ENCODE measurements around the gene CNTFR. TPM values are rescaled to one million over a fixed set of nuclear protein-coding genes. Genes with fewer than 3 reads are reported as not detected.

Gene CNTFR
- total and polyA plus RNA-seq, 2 of the 8 experiments (the other 6 are each of a cell fraction or from before 2014, with no cell fraction given), result 1.2 to 4.2 TPM

GRCh38 chr9:34601937-34602573 lies 12.5 kb upstream of the CNTFR start:
- Histone ChIP-seq H2BK20ac (ENCODE audit: low read length) (no peak overlapping the region), H2BK5ac (ENCODE audit: low read depth, low read length) (no peak overlapping the region), H2AFZ (ENCODE audit: low read length) (no peak overlapping the region), H3K4me2 (ENCODE audit: insufficient read depth in 1 of 2, low read depth in 2 of 2, low read length in 2 of 2) (peak overlapping the region; percentile 1 to 5; a peak in 2 of 4 replicates), H3K4ac (replicated peaks; ENCODE audit: insufficient read length, low read depth, low read length) (no peak overlapping the region), H3K27ac (ENCODE audit: low read depth, low read length) (no peak overlapping the region), H3K9ac (replicated peaks in 1 of 4; ENCODE audit: extremely low read depth in 1 of 4, low read depth in 3 of 4, low read length in 3 of 4) (no peak overlapping the region; a peak in 1 of 7 replicates), H3K18ac (ENCODE audit: extremely low read depth, low read length) (no peak overlapping the region), H2BK120ac (replicated peaks; ENCODE audit: low read depth, low read length) (no peak overlapping the region), H4K8ac (ENCODE audit: extremely low read depth, insufficient read depth, low read length) (no peak overlapping the region), H4K91ac (replicated peaks; ENCODE audit: insufficient read length, low read length) (no peak overlapping the region), H4K5ac (ENCODE audit: insufficient read length, low read depth, low read length) (no peak overlapping the region), H3K4me1 (replicated peaks in 1 of 4; ENCODE audit: control insufficient read depth in 3 of 4, insufficient read depth in 4 of 4, low read length in 3 of 4) (peaks cover 0 to 5% (median 2%) of the 10 kb centered on the region in 4 experiments; a peak in 2 of 7 replicates), H3K79me2 (ENCODE audit: control insufficient read depth in 1 of 2, insufficient read depth in 2 of 2, low read length in 2 of 2) (no peaks in the 10 kb centered on the region), H3K79me1 (ENCODE audit: low read depth, low read length) (no peaks in the 10 kb centered on the region), H2AK5ac (ENCODE audit: low read depth, low read length) (no peak overlapping the region), H3K27me3 (replicated peaks in 1 of 4; ENCODE audit: control insufficient read depth in 3 of 4, extremely low read depth in 1 of 4, insufficient read depth in 3 of 4, low read length in 3 of 4) (no peaks in the 10 kb centered on the region; a peak in 2 of 7 replicates), H3K56ac (replicated peaks; ENCODE audit: insufficient read length, low read depth, low read length) (no peak overlapping the region), H3K14ac (ENCODE audit: insufficient read length) (no peak overlapping the region), H3K9me3 (ENCODE audit: insufficient read depth in 2 of 2, low read depth in 1 of 2, low read length in 1 of 2) (no peaks in the 10 kb centered on the region), H4K20me1 (replicated peaks in 1 of 2; ENCODE audit: control insufficient read depth in 1 of 2, insufficient read depth in 2 of 2, low read length in 2 of 2) (no peaks in the 10 kb centered on the region), H3K4me3 (ENCODE audit: extremely low read depth in 1 of 4, insufficient read depth in 2 of 4, low read depth in 3 of 4, low read length in 4 of 4) (no peak overlapping the region), H3K36me3 (ENCODE audit: control insufficient read depth in 2 of 4, insufficient read depth in 4 of 4, low read length in 3 of 4) (no peaks in the 10 kb centered on the region), H2BK15ac (ENCODE audit: low read length) (no peak overlapping the region), H3K23ac (ENCODE audit: insufficient read length) (no peak overlapping the region), H3K23me2 (ENCODE audit: low read depth, low read length) (no peaks in the 10 kb centered on the region), H2BK12ac (ENCODE audit: low read depth, low read length) (no peak overlapping the region)
- POLR2A ChIA-PET (ENCODE audit: partially characterized antibody), result no interaction called here
- CTCF ChIA-PET (ENCODE audit: partially characterized antibody), result interaction anchor here (0.7 to 16.9 kb wide), 32 partner anchors 9 to 270 kb away, joined by 3 to 401 read pairs (median 16); partner anchors contain the start of genes ARID3C, RPP25L and SIGMAR1
- peak; percentile 62 for FAIRE-seq
- 49% methylated on average over 6 of the region's 6 CpGs; no CpG with 5 or more reads in 1 of the 2 experiments for WGBS, 2 experiments (ENCODE audit: extremely low coverage in 1 of 2, insufficient coverage in 1 of 2, insufficient read length in 1 of 2, insufficient replicate concordance in 2 of 2, low coverage in 1 of 2, low lambda C conversion rate in 2 of 2, missing lambda C conversion rate in 1 of 2)
- DNase-seq (ENCODE audit: low read depth in 1 of 2, low spot score in 2 of 2), result no peak
- no peak for TF ChIP-seq TAF7 (optimal IDR thresholded peaks at IDR 0.05; ENCODE audit: borderline replicate concordance, low read depth, low read length)
- no peak for TF ChIP-seq GABPA (IDR thresholded peaks at IDR 0.05; ENCODE audit: borderline replicate concordance, insufficient read depth, low read length)
- TF ChIP-seq TBP (IDR thresholded peaks at IDR 0.05; ENCODE audit: low read depth, low read length), result no peak
- TF ChIP-seq RBBP5 (IDR thresholded peaks at IDR 0.05; ENCODE audit: borderline replicate concordance, low read depth, low read length), result 0 out of 2 replicates have a peak, but pooled peaks have one; percentile 32
- TF ChIP-seq TEAD4 (IDR thresholded peaks at IDR 0.05; ENCODE audit: low read depth, low read length), result no peak
- TF ChIP-seq SUZ12 (IDR thresholded peaks at IDR 0.05; ENCODE audit: low read length), result no peak
- peak; percentile 2 to 33 (median 25); a peak in 2 of 4 replicates for TF ChIP-seq CTCF (IDR thresholded peaks at IDR 0.05; ENCODE audit: control extremely low read depth in 1 of 3, insufficient read depth in 1 of 3, low read depth in 1 of 3, low read length in 3 of 3)
- TF ChIP-seq KDM1A (IDR thresholded peaks at IDR 0.05; ENCODE audit: borderline replicate concordance, low read length), result no peak
- TF ChIP-seq E2F6 (IDR thresholded peaks at IDR 0.05), result no peak

Measured in H1 (cell line).